Esophagus muscularis mucosa (tissue), 4 donors: ENCODE results near the gene ASAP2.

Experiments
- EP300 ChIP-seq: sonication (generic); formaldehyde crosslinking; IDR thresholded peaks from one replicate; pipeline ENCODE4 v1.6.1; 2017; ENCODE audit warnings: antibody characterized with exemption
- POLR2A ChIP-seq: fragments of 450-650 bp; IDR thresholded peaks from one replicate; pipeline ENCODE4 v1.6.1; 2017; ENCODE audit warnings: antibody characterized with exemption, moderate library complexity, mild to moderate bottlenecking, low read depth
- TF ChIP-seq, protein P1 (sequence below), 3 experiments: fragments of 200-600 bp in 2 of 3; fragments of 450-650 bp in 1 of 3; sonication (generic) in 2 of 3; IDR thresholded peaks; one replicate each; pipeline ENCODE4 v1.5.1; 2017 to 2019; ENCODE audit warnings: antibody characterized with exemption in 3 of 3, mild to moderate bottlenecking in 2 of 3, moderate library complexity in 1 of 3

DNA sequence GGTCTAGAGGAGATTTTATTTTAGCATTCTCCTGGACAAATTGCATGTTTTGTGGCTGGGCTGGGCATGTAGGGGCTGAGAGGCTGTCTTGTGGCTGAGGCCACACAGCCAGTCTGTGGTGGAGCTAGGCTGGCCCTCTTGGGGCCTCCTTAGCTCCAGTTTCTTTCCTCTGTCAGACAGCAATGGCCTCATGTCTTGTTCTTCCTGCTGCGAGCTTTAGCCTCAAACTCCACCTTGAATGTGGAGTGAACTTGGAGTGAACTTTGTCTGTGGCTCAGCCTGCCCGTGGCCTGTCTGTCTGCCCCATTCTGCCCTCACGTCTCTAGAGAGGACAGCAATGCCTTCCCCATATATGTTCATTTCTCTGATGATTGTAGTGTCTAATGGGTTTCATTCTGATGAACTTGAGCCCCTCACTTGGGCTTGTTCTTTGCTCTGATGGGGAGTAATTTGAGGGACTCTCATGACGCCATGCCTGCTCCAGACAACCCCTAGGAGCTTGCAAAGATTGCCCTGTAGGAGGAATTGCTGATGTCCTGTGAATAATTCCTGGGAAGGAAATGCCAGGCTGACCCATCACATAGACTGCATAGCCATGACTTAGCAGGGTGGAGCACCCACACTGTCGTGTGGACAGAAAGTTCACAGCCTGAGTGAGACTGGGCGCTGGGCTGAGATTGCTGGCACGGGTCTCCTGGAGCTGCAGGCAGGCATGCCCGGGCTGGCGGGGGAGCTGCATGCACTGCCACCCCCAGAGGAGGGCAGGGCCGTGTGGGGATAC lies 42.6 kb downstream of the ASAP2 start:
- TF ChIP-seq POLR2A (no peak), EP300 (no peak)
- TF ChIP-seq, protein P1, sequence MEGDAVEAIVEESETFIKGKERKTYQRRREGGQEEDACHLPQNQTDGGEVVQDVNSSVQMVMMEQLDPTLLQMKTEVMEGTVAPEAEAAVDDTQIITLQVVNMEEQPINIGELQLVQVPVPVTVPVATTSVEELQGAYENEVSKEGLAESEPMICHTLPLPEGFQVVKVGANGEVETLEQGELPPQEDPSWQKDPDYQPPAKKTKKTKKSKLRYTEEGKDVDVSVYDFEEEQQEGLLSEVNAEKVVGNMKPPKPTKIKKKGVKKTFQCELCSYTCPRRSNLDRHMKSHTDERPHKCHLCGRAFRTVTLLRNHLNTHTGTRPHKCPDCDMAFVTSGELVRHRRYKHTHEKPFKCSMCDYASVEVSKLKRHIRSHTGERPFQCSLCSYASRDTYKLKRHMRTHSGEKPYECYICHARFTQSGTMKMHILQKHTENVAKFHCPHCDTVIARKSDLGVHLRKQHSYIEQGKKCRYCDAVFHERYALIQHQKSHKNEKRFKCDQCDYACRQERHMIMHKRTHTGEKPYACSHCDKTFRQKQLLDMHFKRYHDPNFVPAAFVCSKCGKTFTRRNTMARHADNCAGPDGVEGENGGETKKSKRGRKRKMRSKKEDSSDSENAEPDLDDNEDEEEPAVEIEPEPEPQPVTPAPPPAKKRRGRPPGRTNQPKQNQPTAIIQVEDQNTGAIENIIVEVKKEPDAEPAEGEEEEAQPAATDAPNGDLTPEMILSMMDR (IDR thresholded peaks at IDR 0.05) = no peak
